Measurements from ENCODE around the gene IMPG2. TPM values are rescaled to one million over a fixed set of nuclear protein-coding genes. Genes with fewer than 3 reads are reported as not detected.

The IMPG2 gene
- total RNA-seq, 2 experiments from 2014 or later, result 0.45 to 0.66 TPM

GRCh38 chr3:101266566-101266965 is 53.8 kb downstream of the IMPG2 start:
- ChIA-PET CTCF (no interaction called here), POLR2A (no interaction called here)
- TF ChIP-seq, protein P1, sequence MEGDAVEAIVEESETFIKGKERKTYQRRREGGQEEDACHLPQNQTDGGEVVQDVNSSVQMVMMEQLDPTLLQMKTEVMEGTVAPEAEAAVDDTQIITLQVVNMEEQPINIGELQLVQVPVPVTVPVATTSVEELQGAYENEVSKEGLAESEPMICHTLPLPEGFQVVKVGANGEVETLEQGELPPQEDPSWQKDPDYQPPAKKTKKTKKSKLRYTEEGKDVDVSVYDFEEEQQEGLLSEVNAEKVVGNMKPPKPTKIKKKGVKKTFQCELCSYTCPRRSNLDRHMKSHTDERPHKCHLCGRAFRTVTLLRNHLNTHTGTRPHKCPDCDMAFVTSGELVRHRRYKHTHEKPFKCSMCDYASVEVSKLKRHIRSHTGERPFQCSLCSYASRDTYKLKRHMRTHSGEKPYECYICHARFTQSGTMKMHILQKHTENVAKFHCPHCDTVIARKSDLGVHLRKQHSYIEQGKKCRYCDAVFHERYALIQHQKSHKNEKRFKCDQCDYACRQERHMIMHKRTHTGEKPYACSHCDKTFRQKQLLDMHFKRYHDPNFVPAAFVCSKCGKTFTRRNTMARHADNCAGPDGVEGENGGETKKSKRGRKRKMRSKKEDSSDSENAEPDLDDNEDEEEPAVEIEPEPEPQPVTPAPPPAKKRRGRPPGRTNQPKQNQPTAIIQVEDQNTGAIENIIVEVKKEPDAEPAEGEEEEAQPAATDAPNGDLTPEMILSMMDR (IDR thresholded peaks at IDR 0.05), result no peak
- H3K27me3 Mint-ChIP-seq, result no peaks in the 10 kb centered on the region
- H3K4me1 ChIP-seq (ENCODE audit: insufficient read depth, low read length), result no peaks in the 10 kb centered on the region
- H3K27ac Mint-ChIP-seq, result no peak overlapping the region
- H3K4me1 Mint-ChIP-seq (ENCODE audit: low read depth), result no peaks in the 10 kb centered on the region
- no peaks in the 10 kb centered on the region for H3K36me3 ChIP-seq (ENCODE audit: insufficient read depth, low read length)
- no peaks in the 10 kb centered on the region for H3K9me3 ChIP-seq (ENCODE audit: control insufficient read depth in 1 of 2, insufficient read depth in 1 of 2, low read length in 2 of 2)
- no peak overlapping the region for H3K4me3 Mint-ChIP-seq
- H3K4me3 ChIP-seq (ENCODE audit: low read length), result no peak overlapping the region
- H3K27me3 ChIP-seq (ENCODE audit: control insufficient read depth in 1 of 2, insufficient read depth in 2 of 2, low read length in 2 of 2), result no peaks in the 10 kb centered on the region
- DNase-seq (no peak), ATAC-seq (ENCODE audit: poor library complexity) (no peak)
- H3K9me3 Mint-ChIP-seq, result peaks cover 4% of the 10 kb centered on the region
- intact Hi-C loops (cut with DNase I, micrococcal nuclease), result no loop called here
- peaks cover 33% of the 10 kb centered on the region for H3K36me3 Mint-ChIP-seq (ENCODE audit: low read depth)
- no peak overlapping the region for H3K27ac ChIP-seq (ENCODE audit: low read depth in 1 of 2, low read length in 2 of 2)

- ChIA-PET CTCF (no interaction called here), POLR2A (no interaction called here)
- Mint-ChIP-seq H3K4me1 (ENCODE audit: low read depth) (no peaks in the 10 kb centered on the region), H3K27me3 (no peaks in the 10 kb centered on the region), H3K36me3 (ENCODE audit: low read depth) (peaks cover 29% of the 10 kb centered on the region), H3K9me3 (peaks cover 4% of the 10 kb centered on the region), H3K4me3 (no peak overlapping the region), H3K27ac (no peak overlapping the region)
- ATAC-seq (ENCODE audit: poor library complexity) (no peak), DNase-seq (no peak)
- Histone ChIP-seq H3K27ac (ENCODE audit: low read depth in 1 of 2, low read length in 2 of 2) (no peak overlapping the region), H3K9me3 (ENCODE audit: control insufficient read depth in 1 of 2, insufficient read depth in 1 of 2, low read length in 2 of 2) (no peaks in the 10 kb centered on the region), H3K4me3 (ENCODE audit: low read length) (no peak overlapping the region), H3K4me1 (ENCODE audit: insufficient read depth, low read length) (no peaks in the 10 kb centered on the region), H3K36me3 (ENCODE audit: insufficient read depth, low read length) (no peaks in the 10 kb centered on the region), H3K27me3 (ENCODE audit: control insufficient read depth in 1 of 2, insufficient read depth in 2 of 2, low read length in 2 of 2) (no peaks in the 10 kb centered on the region)
- TF ChIP-seq, protein P1 (IDR thresholded peaks at IDR 0.05), result no peak
- intact Hi-C loops (cut with DNase I, micrococcal nuclease), result no loop called here
These were observed 54.3 kb downstream of the IMPG2 start for GRCh38 chr3:101266071-101266470.

DNA sequence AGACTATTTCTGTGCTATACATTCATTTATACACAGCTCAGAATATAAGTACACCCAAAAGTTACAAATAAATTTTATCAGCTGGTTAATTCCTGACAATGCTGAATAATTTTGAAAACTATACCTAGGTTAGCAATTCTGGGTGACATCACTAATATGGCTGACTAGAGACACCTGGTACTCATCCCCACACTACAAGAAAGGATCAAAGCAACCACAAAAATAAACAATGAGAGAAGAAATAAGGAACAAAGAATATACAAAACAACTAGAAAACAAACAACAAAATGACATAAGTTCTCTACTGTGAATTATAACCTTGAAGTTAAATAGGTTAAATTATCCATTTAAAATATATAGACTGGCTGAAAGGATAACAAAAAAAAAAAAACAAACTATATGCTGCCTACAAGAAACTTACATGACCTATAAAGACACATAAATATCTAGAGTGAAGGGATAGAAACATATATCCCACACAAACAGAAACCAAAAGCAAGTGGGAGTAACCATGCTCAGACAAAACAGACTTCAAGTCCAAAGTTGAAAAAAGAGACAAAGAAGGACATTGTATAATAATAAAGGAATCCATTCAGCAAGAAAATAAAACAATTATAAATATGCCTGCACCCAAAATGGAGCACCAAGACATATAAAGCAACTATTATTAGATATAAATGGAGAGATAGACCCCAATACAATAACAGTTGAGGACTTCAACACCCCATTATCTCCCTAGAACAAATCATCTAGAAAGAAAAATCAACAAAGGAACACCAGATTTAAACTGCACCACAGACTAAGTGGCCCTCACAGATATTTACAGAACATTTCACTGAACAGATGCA is 57.8 kb downstream of the IMPG2 start:
- Histone ChIP-seq H3K9me3 (ENCODE audit: control insufficient read depth in 1 of 2, insufficient read depth in 1 of 2, low read length in 2 of 2) (no peaks in the 10 kb centered on the region), H3K27ac (ENCODE audit: low read depth in 1 of 2, low read length in 2 of 2) (no peak overlapping the region), H3K36me3 (ENCODE audit: insufficient read depth, low read length) (no peaks in the 10 kb centered on the region), H3K4me1 (ENCODE audit: insufficient read depth, low read length) (no peaks in the 10 kb centered on the region), H3K4me3 (ENCODE audit: low read length) (no peak overlapping the region), H3K27me3 (ENCODE audit: control insufficient read depth in 1 of 2, insufficient read depth in 2 of 2, low read length in 2 of 2) (no peaks in the 10 kb centered on the region)
- ATAC-seq (ENCODE audit: poor library complexity), result no peak
- DNase-seq, result no peak
- POLR2A ChIA-PET, result no interaction called here
- Mint-ChIP-seq H3K27me3 (no peaks in the 10 kb centered on the region), H3K36me3 (ENCODE audit: low read depth) (peaks cover 25% of the 10 kb centered on the region), H3K4me3 (no peak overlapping the region), H3K27ac (no peak overlapping the region), H3K4me1 (ENCODE audit: low read depth) (no peaks in the 10 kb centered on the region), H3K9me3 (peaks cover 4% of the 10 kb centered on the region)
- intact Hi-C loops (cut with DNase I, micrococcal nuclease), result no loop called here
- TF ChIP-seq, protein P1 (IDR thresholded peaks at IDR 0.05), result no peak
- CTCF ChIA-PET, result no interaction called here
